ENCODE data around the gene CXCR3.

DNA sequence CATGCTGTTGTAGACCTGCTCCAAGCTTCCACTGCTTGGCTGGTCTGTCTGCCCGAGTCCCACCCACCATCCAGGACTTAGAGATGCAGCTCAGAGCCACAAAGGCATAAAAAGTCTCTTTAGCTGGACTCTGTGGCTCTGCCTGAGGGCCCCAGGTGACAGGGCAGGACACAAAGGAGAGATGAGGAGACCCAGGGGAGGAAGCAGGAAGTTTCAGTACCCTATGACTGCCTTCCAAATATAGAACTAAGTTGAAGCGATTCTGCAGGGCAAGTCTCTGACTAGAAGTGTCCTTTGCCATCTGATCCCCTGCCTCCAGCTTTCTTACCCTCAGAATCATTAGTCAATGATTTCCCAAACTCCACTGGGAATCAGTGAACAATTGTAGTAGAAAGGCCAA, 11.2 kb upstream of the CXCR3 start:
- TF ChIP-seq, protein P1, sequence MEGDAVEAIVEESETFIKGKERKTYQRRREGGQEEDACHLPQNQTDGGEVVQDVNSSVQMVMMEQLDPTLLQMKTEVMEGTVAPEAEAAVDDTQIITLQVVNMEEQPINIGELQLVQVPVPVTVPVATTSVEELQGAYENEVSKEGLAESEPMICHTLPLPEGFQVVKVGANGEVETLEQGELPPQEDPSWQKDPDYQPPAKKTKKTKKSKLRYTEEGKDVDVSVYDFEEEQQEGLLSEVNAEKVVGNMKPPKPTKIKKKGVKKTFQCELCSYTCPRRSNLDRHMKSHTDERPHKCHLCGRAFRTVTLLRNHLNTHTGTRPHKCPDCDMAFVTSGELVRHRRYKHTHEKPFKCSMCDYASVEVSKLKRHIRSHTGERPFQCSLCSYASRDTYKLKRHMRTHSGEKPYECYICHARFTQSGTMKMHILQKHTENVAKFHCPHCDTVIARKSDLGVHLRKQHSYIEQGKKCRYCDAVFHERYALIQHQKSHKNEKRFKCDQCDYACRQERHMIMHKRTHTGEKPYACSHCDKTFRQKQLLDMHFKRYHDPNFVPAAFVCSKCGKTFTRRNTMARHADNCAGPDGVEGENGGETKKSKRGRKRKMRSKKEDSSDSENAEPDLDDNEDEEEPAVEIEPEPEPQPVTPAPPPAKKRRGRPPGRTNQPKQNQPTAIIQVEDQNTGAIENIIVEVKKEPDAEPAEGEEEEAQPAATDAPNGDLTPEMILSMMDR (IDR thresholded peaks at IDR 0.05): no peak
- TF ChIP-seq POLR2A (IDR thresholded peaks at IDR 0.05): no peak
